IMR-90 (cell line): ENCODE data around the gene FRMD6. TPM values are rescaled to one million over a fixed set of nuclear protein-coding genes. Genes with fewer than 3 reads are reported as not detected.

ENCODE experiments used
- ATAC-seq: fragments of 200-7000 bp; cut with Tn5 transposase; 2 replicates; pipeline ENCODE4 v1.9.1; 2020; ENCODE audit warnings: low read depth, mild to moderate bottlenecking, moderate library complexity
- BruUV-seq: library from RNA; stranded (reverse); fragments of 400-500 nt; replicated peaks from 2 replicates; lab custom pipeline; 2021; lab: Mats Ljungman, UMichigan
- CTCF ChIA-PET: fragments of 300-600 bp; formaldehyde crosslinking; extraction: SDS; loops from one replicate; lab custom pipeline; 2021; ENCODE audit warnings: antibody characterized with exemption; lab: Yijun Ruan, JAX
- POLR2A ChIA-PET: fragments of 300-600 bp; sonication (Branson Sonifier 250); formaldehyde crosslinking; loops from one replicate; lab custom pipeline; 2022; ENCODE audit warnings: antibody characterized with exemption; ENCODE audit not compliant: unreplicated experiment; lab: Charles Lee
- DNase-seq: peaks from one replicate; pipeline ENCODE4 v3.0.0; 2013
- H2AFZ ChIP-seq: replicated peaks from 2 replicates; pipeline ENCODE3; 2013; ENCODE audit warnings: low read length, mild to moderate bottlenecking; ENCODE audit not compliant: poor library complexity
- H2AK5ac ChIP-seq: 2 replicates; pipeline ENCODE4 v1.6.1; 2013; ENCODE audit warnings: low read depth, low read length, inconsistent platforms
- H2AK9ac ChIP-seq: replicated peaks from 2 replicates; pipeline ENCODE3; 2013; ENCODE audit warnings: mild to moderate bottlenecking, low read depth, low read length, moderate library complexity; ENCODE audit not compliant: poor library complexity
- H2BK120ac ChIP-seq: 2 replicates; pipeline ENCODE4 v1.6.1; 2013; ENCODE audit warnings: low read depth, low read length, inconsistent platforms
- H2BK15ac ChIP-seq: 3 replicates; pipeline ENCODE4 v1.6.1; 2013; ENCODE audit warnings: low read depth, low read length, inconsistent platforms
- H2BK20ac ChIP-seq: 2 replicates; pipeline ENCODE4 v1.6.1; 2013; ENCODE audit warnings: low read depth, mild to moderate bottlenecking, inconsistent platforms, low read length, moderate library complexity
- H2BK5ac ChIP-seq: 2 replicates; pipeline ENCODE4 v1.6.1; 2013; ENCODE audit warnings: mild to moderate bottlenecking, low read depth, low read length, inconsistent platforms; ENCODE audit not compliant: poor library complexity, severe bottlenecking
- H3K14ac ChIP-seq: replicated peaks from 2 replicates; pipeline ENCODE4 v1.6.1; 2013; ENCODE audit warnings: low read depth, low read length, inconsistent platforms
- H3K18ac ChIP-seq: 2 replicates; pipeline ENCODE4 v1.6.1; 2013; ENCODE audit warnings: low read depth, low read length, control low read depth
- H3K23ac ChIP-seq: 2 replicates; pipeline ENCODE4 v1.6.1; 2013; ENCODE audit warnings: low read depth, low read length, inconsistent platforms
- H3K27ac ChIP-seq: 2 replicates; pipeline ENCODE4 v1.5.1; 2013; ENCODE audit warnings: mild to moderate bottlenecking, control low read depth, low read length; ENCODE audit not compliant: insufficient read depth
- H3K27me3 ChIP-seq: 2 replicates; pipeline ENCODE4 v1.6.1; 2013; ENCODE audit warnings: low read length; ENCODE audit not compliant: control insufficient read depth, insufficient read depth
- H3K36me3 ChIP-seq: 2 replicates; pipeline ENCODE4 v1.6.1; 2013; ENCODE audit warnings: low read length, mixed read lengths; ENCODE audit not compliant: control insufficient read depth, insufficient read depth
- H3K4ac ChIP-seq: 2 replicates; pipeline ENCODE4 v1.6.1; 2013; ENCODE audit warnings: low read depth, low read length, inconsistent platforms
- H3K4me1 ChIP-seq: 2 replicates; pipeline ENCODE4 v1.6.1; 2013; ENCODE audit warnings: low read length, mixed read lengths; ENCODE audit not compliant: control insufficient read depth, insufficient read depth
- H3K4me2 ChIP-seq: 2 replicates; pipeline ENCODE4 v1.6.1; 2013; ENCODE audit warnings: low read depth, mild to moderate bottlenecking, control low read depth, low read length, moderate library complexity
- H3K4me3 ChIP-seq: 2 replicates; pipeline ENCODE4 v1.5.1; 2013; ENCODE audit warnings: low read depth, mild to moderate bottlenecking, control low read depth, low read length, moderate library complexity; ENCODE audit not compliant: insufficient read depth
- H3K56ac ChIP-seq: 2 replicates; pipeline ENCODE4 v1.6.1; 2013; ENCODE audit warnings: low read length, inconsistent platforms; ENCODE audit not compliant: insufficient read depth; ENCODE audit errors: extremely low read depth
- H3K79me1 ChIP-seq, 2 experiments: 2 replicates each; pipeline ENCODE4 v1.6.1; 2013; ENCODE audit warnings: low read length in 2 of 2, inconsistent platforms in 1 of 2, low read depth in 1 of 2
- H3K9ac ChIP-seq: 2 replicates; pipeline ENCODE4 v1.6.1; 2013; ENCODE audit warnings: low read depth, low read length, control low read depth
- H3K9me1 ChIP-seq: 2 replicates; pipeline ENCODE4 v1.6.1; 2013; ENCODE audit warnings: low read length, inconsistent platforms; ENCODE audit not compliant: insufficient read depth
- H3K9me3 ChIP-seq: 2 replicates; pipeline ENCODE4 v1.6.1; 2013; ENCODE audit warnings: low read length; ENCODE audit not compliant: control insufficient read depth, insufficient read depth
- H4K20me1 ChIP-seq: 2 replicates; pipeline ENCODE4 v1.6.1; 2013; ENCODE audit warnings: low read length, inconsistent platforms; ENCODE audit not compliant: insufficient read depth
- H4K5ac ChIP-seq: 2 replicates; pipeline ENCODE4 v1.6.1; 2013; ENCODE audit warnings: mild to moderate bottlenecking, low read depth, low read length, control low read depth
- H4K8ac ChIP-seq, 2 experiments: 2 replicates each; pipeline ENCODE4 v1.6.1; 2013; ENCODE audit warnings: low read depth in 2 of 2, low read length in 2 of 2, control low read depth in 1 of 2, inconsistent platforms in 1 of 2
- H4K91ac ChIP-seq: 2 replicates; pipeline ENCODE4 v1.6.1; 2013; ENCODE audit warnings: low read depth, low read length, inconsistent platforms; ENCODE audit not compliant: insufficient read depth
- CEBPB ChIP-seq: IDR thresholded peaks from 2 replicates; pipeline ENCODE4 v1.6.1; 2012; ENCODE audit warnings: low read depth, low read length, improper control_type of control experiment
- NFE2L2 ChIP-seq: fragments of 150-350 bp; IDR thresholded peaks from 2 replicates; pipeline ENCODE4 v1.6.1; 2016; ENCODE audit warnings: low read depth, mild to moderate bottlenecking, low read length
- USF2 ChIP-seq: fragments of 150-350 bp; IDR thresholded peaks from 2 replicates; pipeline ENCODE4 v1.6.1; 2017; ENCODE audit warnings: mild to moderate bottlenecking, antibody characterized with exemption, low read length, low read depth
- WGBS, 2 experiments: methylation state at CpG; one replicate each; pipeline versions ENCODE4 v1.1.5 to v1.1.7; 2013; ENCODE audit warnings: missing lambda C conversion rate in 2 of 2; ENCODE audit not compliant: insufficient read length in 1 of 2; ENCODE audit errors: extremely low coverage in 2 of 2; 5-methylcytosine and 5-hydroxymethylcytosine counted together
- dilution Hi-C: fragments of 300-500 bp; cut with HindIII; formaldehyde crosslinking; loops from one replicate; pipeline ENCODE4 v1.14.3; 2018; ENCODE audit warnings: low sequenced_read_pairs; ENCODE audit not compliant: unreplicated experiment
- in situ Hi-C: fragments of 300-500 bp; cut with MboI; formaldehyde crosslinking; loops from 3 replicates; pipeline ENCODE4 v1.14.3; 2019; ENCODE audit warnings: low sequenced_read_pairs, inconsistent platforms, mixed read lengths
- intact Hi-C: fragments of 100-400 bp; cut with micrococcal nuclease; formaldehyde crosslinking; loops from 2 replicates; pipeline ENCODE4 v1.10.0; 2022
- polyA plus RNA-seq, 3 experiments: library from polyadenylated mRNA; depleted of rRNA; stranded (reverse); fragments of >200 nt; gene quantifications; 2 replicates each; pipeline ENCODE4 v1.2.3, GENCODE V29; 2012; ENCODE audit warnings: low replicate concordance in 1 of 3
- total RNA-seq: library from RNA; depleted of rRNA; stranded (reverse); fragments of >200 nt; gene quantifications from 2 replicates; pipeline ENCODE4 v1.2.3, GENCODE V29; 2012

FRMD6 gene
- total and polyA plus RNA-seq, 2 of the 4 experiments (the other 2 are of a cell fraction) = 243 to 682 TPM

GRCh38 chr14:51607711-51608110 is 44.0 kb upstream of the FRMD6 start:
- Histone ChIP-seq H2BK20ac (peak overlapping the region; percentile 67), H3K9me3 (no peaks in the 10 kb centered on the region), H2AK9ac (peak overlapping the region; percentile 43), H3K18ac (peak overlapping the region; percentile 53; the same call in 1 of the 2 replicates), H2BK5ac (peak overlapping the region; percentile 52), H4K91ac (peak overlapping the region; percentile 82), H3K14ac (0 out of 2 replicates have a peak overlapping the region, but pooled peaks have one; percentile 48), H3K56ac (peak overlapping the region; percentile 36; the same call in 1 of the 2 replicates), H2BK15ac (peak overlapping the region; percentile 73; the same call in 1 of the 3 replicates), H3K27ac (peak overlapping the region; percentile 48), H3K36me3 (no peaks in the 10 kb centered on the region), H3K27me3 (no peaks in the 10 kb centered on the region), H3K9me1 (peaks cover 16% of the 10 kb centered on the region), H2AFZ (peak overlapping the region; percentile 67), H3K4me2 (peak overlapping the region; percentile 9; the same call in 1 of the 2 replicates), H3K79me1 (peaks cover 8 to 37% of the 10 kb centered on the region in 2 experiments; a peak in 3 of 4 replicates), H3K4me1 (peaks cover 21% of the 10 kb centered on the region), H2AK5ac (peak overlapping the region; percentile 94; the same call in 1 of the 2 replicates), H3K4me3 (no peak overlapping the region), H4K8ac (peak overlapping the region; percentile 40 to 77; a peak in 2 of 4 replicates), H4K5ac (peak overlapping the region; percentile 38), H3K4ac (peak overlapping the region; percentile 80), H3K9ac (peak overlapping the region; percentile 42; the same call in 1 of the 2 replicates), H2BK120ac (peak overlapping the region; percentile 72), H4K20me1 (no peaks in the 10 kb centered on the region), H3K23ac (peak overlapping the region; percentile 28; the same call in 1 of the 2 replicates)
- in situ Hi-C loops (no loop called here), dilution Hi-C loops (no loop called here), intact Hi-C loops (no loop called here)
- ChIA-PET CTCF (no interaction called here), POLR2A (no interaction called here)
- DNase-seq (peak; percentile 59), ATAC-seq (peak; percentile 28; the same call in 1 of the 2 replicates)
- no TSS peak for BruUV-seq
- no peak for TF ChIP-seq CEBPB
- no peak for TF ChIP-seq NFE2L2
- peak; percentile 54; the same call in 1 of the 2 replicates for TF ChIP-seq USF2
- WGBS, 2 experiments = 80% methylated on average over 6 of the region's 12 CpGs; no CpG with 5 or more reads in 1 of the 2 experiments
